ENCODE data around the gene EFNA4.

Gene EFNA4

GRCh38 chr1:155051342-155051776 is 12.2 kb upstream of the EFNA4 start:
- 0 out of 2 replicates have a peak, but pooled peaks cover 3% of the 10 kb centered on the region for H3F3A ChIP-seq (ENCODE audit: control insufficient read depth, insufficient read depth)
- peak overlapping the region; percentile 81 for H3K4me3 ChIP-seq (ENCODE audit: low read length)
- no peaks in the 10 kb centered on the region for H3K9me2 ChIP-seq (replicated peaks; ENCODE audit: control insufficient read depth, low read length)
- H3K4me2 ChIP-seq (ENCODE audit: low read length): peak overlapping the region; percentile 93
- H4K20me1 ChIP-seq (ENCODE audit: control insufficient read depth, insufficient read depth, low read depth, low read length): no peaks in the 10 kb centered on the region
- no peaks in the 10 kb centered on the region for H3K9me3 ChIP-seq (ENCODE audit: control insufficient read depth, insufficient read depth, low read length)
- peaks cover 8% of the 10 kb centered on the region for H3K79me2 ChIP-seq (ENCODE audit: control insufficient read depth, low read length)
- peaks cover 15% of the 10 kb centered on the region; the same call in 1 of the 2 replicates for H3K36me3 ChIP-seq (ENCODE audit: control insufficient read depth, low read length)
- no peaks in the 10 kb centered on the region for H3K27me3 ChIP-seq (ENCODE audit: control insufficient read depth, low read length)
- H3K27ac ChIP-seq (ENCODE audit: low read depth, low read length): no peak overlapping the region
- H3K4me1 ChIP-seq (ENCODE audit: control insufficient read depth, low read length): peaks cover 34% of the 10 kb centered on the region
- TF ChIP-seq, protein P1, sequence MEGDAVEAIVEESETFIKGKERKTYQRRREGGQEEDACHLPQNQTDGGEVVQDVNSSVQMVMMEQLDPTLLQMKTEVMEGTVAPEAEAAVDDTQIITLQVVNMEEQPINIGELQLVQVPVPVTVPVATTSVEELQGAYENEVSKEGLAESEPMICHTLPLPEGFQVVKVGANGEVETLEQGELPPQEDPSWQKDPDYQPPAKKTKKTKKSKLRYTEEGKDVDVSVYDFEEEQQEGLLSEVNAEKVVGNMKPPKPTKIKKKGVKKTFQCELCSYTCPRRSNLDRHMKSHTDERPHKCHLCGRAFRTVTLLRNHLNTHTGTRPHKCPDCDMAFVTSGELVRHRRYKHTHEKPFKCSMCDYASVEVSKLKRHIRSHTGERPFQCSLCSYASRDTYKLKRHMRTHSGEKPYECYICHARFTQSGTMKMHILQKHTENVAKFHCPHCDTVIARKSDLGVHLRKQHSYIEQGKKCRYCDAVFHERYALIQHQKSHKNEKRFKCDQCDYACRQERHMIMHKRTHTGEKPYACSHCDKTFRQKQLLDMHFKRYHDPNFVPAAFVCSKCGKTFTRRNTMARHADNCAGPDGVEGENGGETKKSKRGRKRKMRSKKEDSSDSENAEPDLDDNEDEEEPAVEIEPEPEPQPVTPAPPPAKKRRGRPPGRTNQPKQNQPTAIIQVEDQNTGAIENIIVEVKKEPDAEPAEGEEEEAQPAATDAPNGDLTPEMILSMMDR (IDR thresholded peaks at IDR 0.05; ENCODE audit: low read depth, low read length, poor library complexity, severe bottlenecking): peak; percentile 31
- no peak for TF ChIP-seq EZH2phosphoT487 (IDR thresholded peaks at IDR 0.05; ENCODE audit: borderline replicate concordance, low read length)

DNA sequence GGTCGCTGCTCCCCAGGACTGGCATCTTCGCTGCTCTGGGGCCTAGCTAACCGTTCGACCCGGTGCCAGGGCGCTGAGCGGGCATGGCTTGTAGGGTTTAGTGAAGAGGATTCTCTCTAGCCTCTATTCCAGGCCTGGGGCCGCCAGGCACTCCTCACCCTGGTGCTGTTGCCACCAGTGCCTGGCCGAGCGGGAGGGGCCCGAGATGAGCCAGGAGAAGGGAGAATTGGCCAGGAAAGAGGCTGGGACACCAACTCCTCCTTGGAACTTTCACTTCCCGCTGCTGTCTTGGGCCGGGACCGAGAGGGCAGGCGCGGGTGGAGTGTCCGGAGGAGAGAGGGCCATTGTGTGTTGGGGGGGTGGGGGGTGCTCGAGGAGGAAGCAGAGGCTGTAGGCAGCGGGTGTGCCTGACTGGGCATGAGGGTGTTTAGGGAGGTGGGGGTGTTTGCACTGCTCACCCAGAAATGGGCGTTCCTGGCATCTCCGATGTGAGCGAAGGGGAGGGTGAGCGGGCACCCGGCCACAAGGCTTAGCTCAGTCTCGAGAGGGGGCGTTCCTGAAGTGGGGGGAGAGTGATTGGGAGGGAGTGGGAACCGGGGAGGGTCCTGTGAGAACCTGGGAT is 11.7 kb upstream of the EFNA4 start:
- peaks cover 16% of the 10 kb centered on the region; the same call in 1 of the 2 replicates for H3K36me3 ChIP-seq (ENCODE audit: control insufficient read depth, low read length)
- H4K20me1 ChIP-seq (ENCODE audit: control insufficient read depth, insufficient read depth, low read depth, low read length): no peaks in the 10 kb centered on the region
- no peaks in the 10 kb centered on the region for H3K9me2 ChIP-seq (replicated peaks; ENCODE audit: control insufficient read depth, low read length)
- H3K4me1 ChIP-seq (ENCODE audit: control insufficient read depth, low read length): peaks cover 34% of the 10 kb centered on the region
- H3K27ac ChIP-seq (ENCODE audit: low read depth, low read length): no peak overlapping the region
- peak overlapping the region; percentile 81 for H3K4me3 ChIP-seq (ENCODE audit: low read length)
- H3F3A ChIP-seq (ENCODE audit: control insufficient read depth, insufficient read depth): 0 out of 2 replicates have a peak, but pooled peaks cover 3% of the 10 kb centered on the region
- peaks cover 8% of the 10 kb centered on the region for H3K79me2 ChIP-seq (ENCODE audit: control insufficient read depth, low read length)
- TF ChIP-seq EZH2phosphoT487 (IDR thresholded peaks at IDR 0.05; ENCODE audit: borderline replicate concordance, low read length): no peak
- TF ChIP-seq, protein P1 (IDR thresholded peaks at IDR 0.05; ENCODE audit: low read depth, low read length, poor library complexity, severe bottlenecking): no peak
- H3K4me2 ChIP-seq (ENCODE audit: low read length): peak overlapping the region; percentile 93
- H3K9me3 ChIP-seq (ENCODE audit: control insufficient read depth, insufficient read depth, low read length): no peaks in the 10 kb centered on the region
- H3K27me3 ChIP-seq (ENCODE audit: control insufficient read depth, low read length): no peaks in the 10 kb centered on the region

- TF ChIP-seq EZH2phosphoT487 (IDR thresholded peaks at IDR 0.05; ENCODE audit: borderline replicate concordance, low read length): no peak
- TF ChIP-seq, protein P1 (IDR thresholded peaks at IDR 0.05; ENCODE audit: low read depth, low read length, poor library complexity, severe bottlenecking): peak; percentile 49
- H3K4me1 ChIP-seq (ENCODE audit: control insufficient read depth, low read length): peaks cover 34% of the 10 kb centered on the region
- no peaks in the 10 kb centered on the region for H3K9me2 ChIP-seq (replicated peaks; ENCODE audit: control insufficient read depth, low read length)
- H3K27me3 ChIP-seq (ENCODE audit: control insufficient read depth, low read length): no peaks in the 10 kb centered on the region
- peak overlapping the region; percentile 81 for H3K4me3 ChIP-seq (ENCODE audit: low read length)
- 0 out of 2 replicates have a peak, but pooled peaks cover 3% of the 10 kb centered on the region for H3F3A ChIP-seq (ENCODE audit: control insufficient read depth, insufficient read depth)
- H3K27ac ChIP-seq (ENCODE audit: low read depth, low read length): no peak overlapping the region
- H4K20me1 ChIP-seq (ENCODE audit: control insufficient read depth, insufficient read depth, low read depth, low read length): no peaks in the 10 kb centered on the region
- H3K79me2 ChIP-seq (ENCODE audit: control insufficient read depth, low read length): peaks cover 8% of the 10 kb centered on the region
- no peaks in the 10 kb centered on the region for H3K9me3 ChIP-seq (ENCODE audit: control insufficient read depth, insufficient read depth, low read length)
- peak overlapping the region; percentile 93 for H3K4me2 ChIP-seq (ENCODE audit: low read length)
- H3K36me3 ChIP-seq (ENCODE audit: control insufficient read depth, low read length): peaks cover 21% of the 10 kb centered on the region; the same call in 1 of the 2 replicates
Observed at GRCh38 chr1:155052439-155053395, 10.8 kb upstream of the EFNA4 start.
